SKM-1 treated with dmso at 0.1 percent for 144 hours (cell line): Measurements from ENCODE around the gene ABCA13.
"Not testable (repeated sequence)": the region's sequence is repeated elsewhere in the genome, so short reads cannot be mapped to it uniquely, and the experiment has no call there.

ENCODE experiments used
- DNase-seq: peaks from one replicate; lab custom pipeline; 2025; ENCODE audit not compliant: unreplicated experiment; lab: John Stamatoyannopoulos, UW

Gene ABCA13

GRCh38 chr7:48171202-48171601 lies at the start of gene ABCA13:
Gene ABCA13 (plus strand): TSS chr7:48171458. CDS start chr7:48171484, 26 bp downstream.
- DNase-seq: no peak

GRCh38 chr7:48126037-48126436 lies 45.2 kb upstream of the ABCA13 start:
- DNase-seq: no peak

- no peak for DNase-seq
These were observed 40.6 kb upstream of the ABCA13 start for GRCh38 chr7:48130658-48131108.

GRCh38 chr7:48132792-48133191 lies 38.5 kb upstream of the ABCA13 start:
- DNase-seq: no peak

GRCh38 chr7:48139459-48139858 lies 31.8 kb upstream of the ABCA13 start:
- no peak for DNase-seq

GRCh38 chr7:48140001-48140681 lies 31.1 kb upstream of the ABCA13 start:
- DNase-seq: no peak

- no peak for DNase-seq
These were observed 29.7 kb upstream of the ABCA13 start for GRCh38 chr7:48141521-48141920.

GRCh38 chr7:48144291-48144768 lies 26.9 kb upstream of the ABCA13 start:
- no peak for DNase-seq

- no peak for DNase-seq
These were observed 24.1 kb upstream of the ABCA13 start for GRCh38 chr7:48147078-48147591.

- not testable (repeated sequence) for DNase-seq
These were observed 23.6 kb upstream of the ABCA13 start for GRCh38 chr7:48147690-48148089.

- no peak for DNase-seq
These were observed 22.9 kb upstream of the ABCA13 start for GRCh38 chr7:48148311-48148710.

- DNase-seq: no peak
These were observed 22.2 kb upstream of the ABCA13 start for GRCh38 chr7:48149058-48149457.

- DNase-seq: no peak
These were observed 21.2 kb upstream of the ABCA13 start for GRCh38 chr7:48150086-48150485.

GRCh38 chr7:48154792-48155413 lies 16.4 kb upstream of the ABCA13 start:
- DNase-seq: peak; percentile 24

- no peak for DNase-seq
These were observed 12.9 kb upstream of the ABCA13 start for GRCh38 chr7:48158404-48158803.

GRCh38 chr7:48161407-48162125 lies 9.7 kb upstream of the ABCA13 start:
- DNase-seq: no peak

- DNase-seq: no peak
These were observed 6.1 kb upstream of the ABCA13 start for GRCh38 chr7:48165157-48165556.

GRCh38 chr7:48168159-48168558 lies 3.1 kb upstream of the ABCA13 start:
- DNase-seq: no peak

GRCh38 chr7:48170506-48170905 lies 752 bp upstream of the ABCA13 start:
- DNase-seq: peak; percentile 44

- DNase-seq: no peak
These were observed 2.1 kb downstream of the ABCA13 start for GRCh38 chr7:48173313-48173712.

- DNase-seq: no peak
These were observed 2.6 kb downstream of the ABCA13 start for GRCh38 chr7:48173756-48174382.
